PC-3 (cell line): Measurements from ENCODE around the gene FARS2. TPM values are rescaled to one million over a fixed set of nuclear protein-coding genes. Genes with fewer than 3 reads are reported as not detected.

Experiments used
- ATAC-seq: fragments of 200-7000 bp; cut with Tn5 transposase; 2 replicates; pipeline ENCODE4 v1.9.1; 2020; ENCODE audit warnings: mild to moderate bottlenecking, moderate library complexity
- BruUV-seq: library from RNA; stranded (reverse); fragments of 400-500 nt; replicated peaks from 2 replicates; lab custom pipeline; 2021; lab: Mats Ljungman, UMichigan
- CTCF ChIA-PET: fragments of 300-600 bp; sonication (Branson Sonifier 250); formaldehyde crosslinking; loops from one replicate; lab custom pipeline; 2022; ENCODE audit warnings: antibody characterized with exemption; lab: Charles Lee
- POLR2A ChIA-PET: fragments of 300-600 bp; sonication (Branson Sonifier 250); formaldehyde crosslinking; loops from one replicate; lab custom pipeline; 2022; ENCODE audit warnings: antibody characterized with exemption; ENCODE audit not compliant: unreplicated experiment; lab: Charles Lee
- DNase-seq: peaks from one replicate; pipeline ENCODE4 v3.0.0-alpha.2; 2015
- H2AFZ ChIP-seq: fragments of 300-600 bp; sonication (generic); 2 replicates; pipeline ENCODE4 v1.6.0; 2016; ENCODE audit warnings: antibody characterized with exemption, low read length
- H3F3A ChIP-seq: fragments of 300-600 bp; sonication (generic); one replicate; pipeline ENCODE4 v1.6.0; 2017; ENCODE audit warnings: antibody characterized with exemption, low read length, control low read depth, mild to moderate bottlenecking; ENCODE audit not compliant: unreplicated experiment
- H3K27ac ChIP-seq: fragments of 300-600 bp; sonication (generic); 2 replicates; pipeline ENCODE4 v1.5.1; 2016; ENCODE audit warnings: mild to moderate bottlenecking, low read length
- H3K27me3 ChIP-seq: fragments of 300-600 bp; sonication (generic); 2 replicates; pipeline ENCODE4 v1.6.1; 2016; ENCODE audit warnings: low read length, mixed read lengths
- H3K36me3 ChIP-seq: fragments of 300-600 bp; sonication (generic); 2 replicates; pipeline ENCODE4 v1.6.1; 2016; ENCODE audit warnings: low read depth, mixed run types, low read length, mixed read lengths
- H3K4me1 ChIP-seq: fragments of 300-600 bp; sonication (generic); 2 replicates; pipeline ENCODE4 v1.5.1; 2016; ENCODE audit warnings: low read length; ENCODE audit not compliant: insufficient read depth
- H3K4me2 ChIP-seq: fragments of 300-600 bp; sonication (generic); 2 replicates; pipeline ENCODE4 v1.6.0; 2016; ENCODE audit warnings: low read length
- H3K4me3 ChIP-seq: fragments of 300-600 bp; sonication (generic); 2 replicates; pipeline ENCODE4 v1.5.1; 2016; ENCODE audit warnings: mild to moderate bottlenecking, low read length, mixed read lengths
- H3K79me2 ChIP-seq: fragments of 300-600 bp; sonication (generic); 2 replicates; pipeline ENCODE4 v1.6.1; 2017; ENCODE audit warnings: low read length, mixed read lengths
- H3K9ac ChIP-seq: fragments of 300-600 bp; sonication (generic); 2 replicates; pipeline ENCODE4 v1.6.0; 2016; ENCODE audit warnings: mild to moderate bottlenecking, low read length
- H3K9me2 ChIP-seq: fragments of 300-600 bp; sonication (generic); replicated peaks from 2 replicates; pipeline ENCODE4 v1.6.1; 2016; ENCODE audit warnings: mixed run types, low read length, mixed read lengths
- H3K9me3 ChIP-seq: fragments of 300-600 bp; sonication (generic); 2 replicates; pipeline ENCODE4 v1.6.1; 2016; ENCODE audit warnings: low read length, mixed read lengths
- H4K20me1 ChIP-seq: fragments of 300-600 bp; sonication (generic); 2 replicates; pipeline ENCODE4 v1.6.1; 2016; ENCODE audit warnings: low read length, mixed read lengths
- EZH2 ChIP-seq: fragments of 300-600 bp; sonication (generic); IDR thresholded peaks from one replicate; pipeline ENCODE4 v1.6.1; 2017; ENCODE audit warnings: antibody characterized with exemption, mild to moderate bottlenecking, low read length; ENCODE audit not compliant: unreplicated experiment
- EZH2phosphoT487 ChIP-seq: fragments of 300-600 bp; sonication (generic); IDR thresholded peaks from 2 replicates; pipeline ENCODE4 v1.6.1; 2018; ENCODE audit warnings: mild to moderate bottlenecking, antibody characterized with exemption, low read length, borderline replicate concordance
- intact Hi-C: fragments of 100-400 bp; cut with micrococcal nuclease; formaldehyde crosslinking; loops from 2 replicates; pipeline ENCODE4 v1.9.0; 2023
- total RNA-seq: library from RNA; depleted of rRNA; stranded (reverse); fragments of >200 nt; gene quantifications from 2 replicates; pipeline ENCODE4 v1.2.3, GENCODE V29; 2014
- TF ChIP-seq, protein P1 (sequence below): fragments of 300-600 bp; sonication (generic); conservative IDR thresholded peaks from 2 replicates; pipeline ENCODE4 v1.5.1; 2017; ENCODE audit warnings: antibody characterized with exemption, low read depth, mild to moderate bottlenecking, low read length

FARS2 gene
- total RNA-seq, 1 experiment from 2014 or later, result 23.0 TPM

DNA sequence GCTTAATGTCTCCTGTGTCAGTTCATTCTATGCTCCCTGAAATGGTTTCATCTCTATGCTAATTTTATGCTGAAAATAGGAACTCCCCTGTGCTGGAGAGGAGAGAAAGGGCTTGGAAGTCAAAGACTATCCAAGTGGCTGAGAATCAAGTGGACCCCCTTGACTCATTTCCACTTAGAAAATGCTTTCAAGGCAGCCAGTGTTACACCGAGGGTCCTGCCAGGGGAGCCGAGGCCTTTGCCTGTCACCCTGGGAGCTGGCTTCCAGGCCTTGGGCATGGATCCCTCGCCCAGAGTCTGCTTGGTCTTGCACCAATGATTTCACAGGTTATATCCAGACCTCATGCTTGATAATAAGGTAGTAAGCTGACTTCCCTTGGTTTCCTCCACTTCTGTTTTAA is 402.8 kb downstream of the FARS2 start:
- no peak overlapping the region for H2AFZ ChIP-seq
- no peaks in the 10 kb centered on the region for H3K9me3 ChIP-seq
- no peak overlapping the region for H3K27ac ChIP-seq
- CTCF ChIA-PET, result no interaction called here
- H3K4me3 ChIP-seq, result no peak overlapping the region
- no peaks in the 10 kb centered on the region for H3K27me3 ChIP-seq
- H3K4me1 ChIP-seq, result no peaks in the 10 kb centered on the region
- no peaks in the 10 kb centered on the region for H3K79me2 ChIP-seq
- no peak overlapping the region for H3K9ac ChIP-seq
- no TSS peak for BruUV-seq
- no peaks in the 10 kb centered on the region for H4K20me1 ChIP-seq
- DNase-seq (no peak), ATAC-seq (no peak)
- no peaks in the 10 kb centered on the region for H3K36me3 ChIP-seq
- TF ChIP-seq EZH2 (no peak), EZH2phosphoT487 (no peak)
- TF ChIP-seq, protein P1, sequence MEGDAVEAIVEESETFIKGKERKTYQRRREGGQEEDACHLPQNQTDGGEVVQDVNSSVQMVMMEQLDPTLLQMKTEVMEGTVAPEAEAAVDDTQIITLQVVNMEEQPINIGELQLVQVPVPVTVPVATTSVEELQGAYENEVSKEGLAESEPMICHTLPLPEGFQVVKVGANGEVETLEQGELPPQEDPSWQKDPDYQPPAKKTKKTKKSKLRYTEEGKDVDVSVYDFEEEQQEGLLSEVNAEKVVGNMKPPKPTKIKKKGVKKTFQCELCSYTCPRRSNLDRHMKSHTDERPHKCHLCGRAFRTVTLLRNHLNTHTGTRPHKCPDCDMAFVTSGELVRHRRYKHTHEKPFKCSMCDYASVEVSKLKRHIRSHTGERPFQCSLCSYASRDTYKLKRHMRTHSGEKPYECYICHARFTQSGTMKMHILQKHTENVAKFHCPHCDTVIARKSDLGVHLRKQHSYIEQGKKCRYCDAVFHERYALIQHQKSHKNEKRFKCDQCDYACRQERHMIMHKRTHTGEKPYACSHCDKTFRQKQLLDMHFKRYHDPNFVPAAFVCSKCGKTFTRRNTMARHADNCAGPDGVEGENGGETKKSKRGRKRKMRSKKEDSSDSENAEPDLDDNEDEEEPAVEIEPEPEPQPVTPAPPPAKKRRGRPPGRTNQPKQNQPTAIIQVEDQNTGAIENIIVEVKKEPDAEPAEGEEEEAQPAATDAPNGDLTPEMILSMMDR, result no peak
- no peaks in the 10 kb centered on the region for H3F3A ChIP-seq
- intact Hi-C loops, result no loop called here
- H3K9me2 ChIP-seq, result no peaks in the 10 kb centered on the region
- POLR2A ChIA-PET, result no interaction called here
- H3K4me2 ChIP-seq, result no peak overlapping the region

DNA sequence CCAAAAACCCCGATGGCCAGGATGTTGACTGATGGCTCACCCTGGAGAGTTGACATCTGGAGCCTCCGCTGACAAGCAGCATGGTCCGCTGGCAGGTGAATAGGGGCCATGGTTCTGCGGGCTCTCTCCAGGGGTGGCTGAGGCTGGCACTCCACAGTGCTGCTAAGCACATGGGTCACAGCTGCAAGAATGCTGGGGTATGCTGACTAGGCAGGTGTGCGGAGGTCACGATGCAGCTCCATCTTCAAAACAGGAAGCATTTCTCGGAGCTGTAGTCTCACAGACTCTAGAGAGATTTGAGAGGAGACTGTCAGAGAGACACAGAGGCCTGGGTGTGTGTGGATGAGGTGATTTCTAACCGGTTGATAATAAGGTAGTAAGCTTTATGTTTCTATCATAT is 403.9 kb downstream of the FARS2 start:
- no peaks in the 10 kb centered on the region for H3F3A ChIP-seq
- BruUV-seq, result no TSS peak
- no peaks in the 10 kb centered on the region for H3K9me3 ChIP-seq
- H3K9ac ChIP-seq, result no peak overlapping the region
- DNase-seq (no peak), ATAC-seq (no peak)
- H3K36me3 ChIP-seq, result no peaks in the 10 kb centered on the region
- no peak overlapping the region for H3K4me3 ChIP-seq
- ChIA-PET POLR2A (no interaction called here), CTCF (no interaction called here)
- H3K9me2 ChIP-seq, result no peaks in the 10 kb centered on the region
- no peak overlapping the region for H3K4me2 ChIP-seq
- H2AFZ ChIP-seq, result no peak overlapping the region
- no peak overlapping the region for H3K27ac ChIP-seq
- no peaks in the 10 kb centered on the region for H3K79me2 ChIP-seq
- H3K27me3 ChIP-seq, result no peaks in the 10 kb centered on the region
- intact Hi-C loops, result no loop called here
- no peaks in the 10 kb centered on the region for H4K20me1 ChIP-seq
- TF ChIP-seq EZH2, result no peak
- TF ChIP-seq, protein P1, result no peak
- no peak for TF ChIP-seq EZH2phosphoT487
- H3K4me1 ChIP-seq, result no peaks in the 10 kb centered on the region

DNA sequence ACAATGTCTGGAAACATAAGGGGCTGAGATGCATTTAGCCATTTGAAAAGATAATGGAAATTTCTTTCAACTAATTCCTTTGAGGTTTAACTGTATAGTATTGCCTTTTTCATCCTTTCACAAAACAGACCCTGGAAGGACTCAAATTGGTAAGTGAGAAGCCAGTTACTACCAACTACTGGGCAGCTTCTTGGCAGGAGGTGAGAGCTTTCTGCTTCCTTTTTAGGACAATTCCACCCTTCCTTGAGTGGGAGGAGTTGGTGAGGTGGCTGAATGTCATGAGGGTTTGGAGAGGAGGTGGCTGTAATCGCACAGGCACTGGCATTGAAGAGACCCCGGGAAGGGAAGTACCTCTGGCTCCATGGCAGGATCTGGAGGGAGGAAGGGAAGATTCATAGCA is 404.4 kb downstream of the FARS2 start:
- no peaks in the 10 kb centered on the region for H4K20me1 ChIP-seq
- no peaks in the 10 kb centered on the region for H3K4me1 ChIP-seq
- no peak overlapping the region for H3K4me3 ChIP-seq
- no peak for ATAC-seq
- no peak overlapping the region for H3K4me2 ChIP-seq
- ChIA-PET CTCF (no interaction called here), POLR2A (no interaction called here)
- H3K27me3 ChIP-seq, result no peaks in the 10 kb centered on the region
- H3F3A ChIP-seq, result no peaks in the 10 kb centered on the region
- H3K79me2 ChIP-seq, result no peaks in the 10 kb centered on the region
- no peak overlapping the region for H2AFZ ChIP-seq
- no TSS peak for BruUV-seq
- intact Hi-C loops, result no loop called here
- no peaks in the 10 kb centered on the region for H3K9me2 ChIP-seq
- no peaks in the 10 kb centered on the region for H3K9me3 ChIP-seq
- no peak overlapping the region for H3K27ac ChIP-seq
- no peak overlapping the region for H3K9ac ChIP-seq
- TF ChIP-seq EZH2 (no peak), EZH2phosphoT487 (no peak)
- TF ChIP-seq, protein P1, result no peak
- no peak for DNase-seq
- no peaks in the 10 kb centered on the region for H3K36me3 ChIP-seq
